A549 treated with AZD2906 at 1 μM for 4 hours (cell line): ENCODE data around the gene MELTF. TPM values are rescaled to one million over a fixed set of nuclear protein-coding genes. Genes with fewer than 3 reads are reported as not detected.

Experiments used
- total RNA-seq: library from RNA; stranded (reverse); fragments of 200-300 nt; extraction: Qiagen RNA extraction; gene quantifications from 5 replicates; pipeline ENCODE4 v1.2.3, GENCODE V29; 2022

The MELTF gene
- total RNA-seq, result 48.0 to 60.8 TPM (median 53.4 TPM) in 5 replicates

DNA sequence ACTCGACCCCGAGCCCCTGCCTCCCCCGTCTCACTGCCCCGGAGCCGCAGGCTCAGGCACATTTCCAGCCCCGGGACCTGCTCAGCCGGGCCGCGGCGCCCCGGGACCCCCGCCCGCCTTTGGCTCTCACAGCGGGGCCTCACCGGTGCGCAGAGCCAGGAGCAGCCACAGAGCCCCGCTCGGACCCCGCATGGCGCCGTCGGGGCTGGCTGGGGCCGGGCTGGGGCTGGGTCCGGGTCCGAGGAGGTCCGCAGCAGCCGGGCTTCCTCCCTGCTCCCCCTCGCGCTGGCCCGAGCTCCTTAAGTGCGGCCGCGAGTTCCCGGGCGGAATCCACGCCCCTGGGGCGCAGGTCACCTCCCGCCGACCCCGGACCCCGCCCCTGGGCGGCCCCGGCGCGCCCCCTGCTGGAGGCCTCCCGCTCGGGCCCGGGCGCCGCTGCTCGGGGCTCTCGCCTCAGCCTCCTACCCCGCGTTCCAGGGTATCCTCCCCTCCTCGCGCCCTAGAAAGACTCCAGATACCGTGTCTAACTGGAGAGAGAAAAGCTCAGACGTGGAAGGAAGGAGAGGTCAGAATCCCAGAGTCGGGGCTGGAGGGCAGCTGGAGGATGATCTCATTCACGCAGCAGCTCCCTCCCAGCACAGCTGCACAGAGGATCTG, at the start of gene MELTF:
Gene MELTF, minus strand, starts transcription at position 307 of the 657 bp plus-strand sequence. Its CDS starts 115 bp downstream, at position 192.

DNA sequence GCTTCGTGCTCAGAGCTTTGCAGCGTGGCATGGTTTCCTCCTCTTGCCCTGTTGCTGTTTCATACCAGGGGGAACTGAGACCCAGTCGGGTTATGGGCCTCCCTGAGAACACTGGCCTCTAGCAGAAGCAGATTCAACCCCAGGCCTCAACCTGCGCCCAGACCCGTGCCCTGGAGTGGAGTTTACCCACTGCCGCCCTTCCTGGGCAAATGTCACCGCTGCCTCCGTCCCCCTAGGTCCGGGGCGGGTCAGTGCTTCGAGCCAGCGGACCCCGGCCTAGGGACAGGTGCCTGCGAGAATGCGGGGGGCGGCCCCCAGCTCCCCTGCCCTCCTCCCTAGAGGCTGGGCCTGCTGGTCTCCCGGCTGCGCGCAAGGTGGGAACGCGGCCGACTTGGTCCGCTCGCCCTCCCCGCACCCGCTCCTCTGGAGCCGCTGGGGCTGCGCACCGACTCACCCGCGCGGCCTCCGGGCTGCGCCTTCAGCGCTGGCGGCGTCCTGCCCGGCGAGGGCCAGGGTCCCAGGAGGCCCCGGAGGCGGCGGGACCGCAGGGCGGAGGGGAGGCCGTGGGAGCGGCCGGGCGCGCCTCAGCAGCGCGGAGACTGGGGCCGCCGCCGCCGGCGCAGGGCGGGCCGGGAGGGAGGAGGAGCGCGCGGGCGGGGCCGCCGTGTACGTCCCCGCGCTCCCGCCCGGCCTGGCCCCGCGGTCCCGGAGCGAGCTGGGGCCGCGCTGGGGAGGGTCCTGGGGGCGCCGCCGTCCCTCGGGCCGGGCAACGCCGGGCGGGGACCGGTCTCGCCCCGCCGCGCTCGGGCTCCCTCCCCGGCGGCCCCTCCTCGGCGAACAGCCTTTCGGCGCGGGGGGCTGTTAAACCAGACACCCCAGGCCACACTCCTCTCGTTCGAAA, 61.1 kb downstream of the MELTF start, which contains the start of gene PIGZ:
Gene PIGZ, minus strand, starts transcription at position 601 of the 901 bp plus-strand sequence. CDS start 16,802 bp downstream, outside the sequence.

Other genes with a start within 250 kb of the MELTF start
- gene SENP5, start 161.9 kb downstream of the MELTF start, total RNA-seq, result 5.3 to 7.1 TPM (median 5.9 TPM) in 5 replicates
- gene NCBP2, start 87.3 kb downstream of the MELTF start, total RNA-seq, result 39.8 to 46.2 TPM (median 41.7 TPM) in 5 replicates
- 1.2 to 1.7 TPM (median 1.4 TPM) in 5 replicates for gene PIGZ, start 61.0 kb downstream of the MELTF start, total RNA-seq